ENCODE measurements around the gene BAZ2A. TPM values are rescaled to one million over a fixed set of nuclear protein-coding genes. Genes with fewer than 3 reads are reported as not detected.

Gene BAZ2A
- polyA plus RNA-seq, 2 of the 4 experiments (the other 2 are of a cell fraction) = 41.7 to 59.4 TPM

DNA sequence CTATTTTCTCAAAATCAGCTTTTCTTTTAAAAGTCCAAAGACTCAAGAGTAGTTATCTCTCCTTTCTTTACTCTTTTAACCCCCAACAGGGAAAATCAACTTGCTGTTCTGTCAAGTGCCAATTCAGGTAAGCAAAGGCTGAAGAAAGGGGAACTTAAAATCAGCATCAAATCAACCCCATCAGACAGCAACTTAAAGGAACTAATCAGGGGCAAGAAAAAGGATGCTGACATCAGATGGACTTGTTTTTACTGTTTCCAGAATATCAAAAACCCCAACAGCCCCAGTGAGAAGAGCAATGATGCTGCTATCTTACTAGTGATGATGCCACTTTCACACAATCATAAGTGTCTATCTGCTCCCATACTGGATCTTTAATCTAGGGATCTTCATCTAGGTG lies 3.4 kb downstream of the BAZ2A start:
- Histone ChIP-seq H3K9me3 (no peaks in the 10 kb centered on the region), H3K4me3 (no peak overlapping the region), H3K27ac (no peak overlapping the region), H3K4me1 (peaks cover 19% of the 10 kb centered on the region), H3K4me2 (no peak overlapping the region)
- ATAC-seq (no peak), DNase-seq (ENCODE audit: low read depth in 1 of 2, low spot score in 1 of 2) (no peak), FAIRE-seq (no peak)
- ChIA-PET POLR2A (no interaction called here), CTCF (interaction anchor here (1.1 to 7.6 kb wide), 3 partner anchors 8 to 125 kb away, joined by 3 to 67 read pairs (median 10); no protein-coding TSS in a partner anchor)
- TF ChIP-seq CHD2 (IDR thresholded peaks at IDR 0.05; ENCODE audit: low read length, partially characterized antibody) (no peak), FOSL2 (IDR thresholded peaks at IDR 0.05) (no peak), FOSL2 (CRISPR knock-in tag; IDR thresholded peaks at IDR 0.05) (no peak), HOXB5 (CRISPR knock-in tag; IDR thresholded peaks at IDR 0.05) (no peak), MAZ (IDR thresholded peaks at IDR 0.05; ENCODE audit: borderline replicate concordance, low read depth, low read length) (no peak), JUNB (IDR thresholded peaks at IDR 0.05) (no peak), NFE2L2 (conservative IDR thresholded peaks at IDR 0.05; ENCODE audit: low read length) (no peak)
- TF ChIP-seq, protein P1, sequence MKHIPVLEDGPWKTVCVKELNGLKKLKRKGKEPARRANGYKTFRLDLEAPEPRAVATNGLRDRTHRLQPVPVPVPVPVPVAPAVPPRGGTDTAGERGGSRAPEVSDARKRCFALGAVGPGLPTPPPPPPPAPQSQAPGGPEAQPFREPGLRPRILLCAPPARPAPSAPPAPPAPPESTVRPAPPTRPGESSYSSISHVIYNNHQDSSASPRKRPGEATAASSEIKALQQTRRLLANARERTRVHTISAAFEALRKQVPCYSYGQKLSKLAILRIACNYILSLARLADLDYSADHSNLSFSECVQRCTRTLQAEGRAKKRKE (CRISPR knock-in tag; IDR thresholded peaks at IDR 0.05; ENCODE audit: low read depth) = no peak

DNA sequence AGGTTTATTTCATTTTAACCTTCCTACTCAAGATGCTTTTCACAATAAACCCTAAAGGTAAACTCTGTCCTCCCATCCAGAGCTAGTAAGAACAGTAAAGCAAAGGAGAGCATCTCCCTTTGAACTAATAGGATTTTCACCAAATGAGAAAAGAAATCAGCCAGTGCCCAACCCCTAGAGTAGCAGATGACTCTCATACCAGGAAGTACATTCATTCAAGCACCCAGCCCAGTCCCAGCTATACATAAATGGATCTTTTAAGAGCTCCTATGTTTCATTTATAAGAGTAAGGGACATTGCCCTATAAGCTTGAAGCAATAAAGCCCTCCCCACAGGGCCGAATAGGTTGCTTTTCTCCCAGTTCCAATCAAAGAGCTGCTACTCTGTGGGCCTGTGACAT lies 7.6 kb downstream of the BAZ2A start:
- ChIA-PET CTCF (interaction anchor here (0.6 to 7.6 kb wide), 3 partner anchors 13 to 78 kb away, joined by 4 to 67 read pairs (median 9); no protein-coding TSS in a partner anchor), POLR2A (no interaction called here)
- no peak for DNase-seq (ENCODE audit: low read depth in 1 of 2, low spot score in 1 of 2)
- no peak overlapping the region for H3K4me2 ChIP-seq
- H3K9me3 ChIP-seq = no peaks in the 10 kb centered on the region
- FAIRE-seq = no peak
- 100% methylated on average over 1 of the region's 1 CpG for WGBS (ENCODE audit: missing lambda C conversion rate)
- no peaks in the 10 kb centered on the region for H3K4me1 ChIP-seq
- ATAC-seq = no peak
- TF ChIP-seq JUN (IDR thresholded peaks at IDR 0.05) (no peak), POLR2AphosphoS2 (conservative IDR thresholded peaks at IDR 0.05; ENCODE audit: low read length) (no peak), RAD21 (conservative IDR thresholded peaks at IDR 0.05 in 1 of 2, IDR thresholded peaks at IDR 0.05 in 1 of 2) (no peak), ZFP36 (IDR thresholded peaks at IDR 0.05; ENCODE audit: borderline replicate concordance, partially characterized antibody) (no peak)
- TF ChIP-seq, protein P2, sequence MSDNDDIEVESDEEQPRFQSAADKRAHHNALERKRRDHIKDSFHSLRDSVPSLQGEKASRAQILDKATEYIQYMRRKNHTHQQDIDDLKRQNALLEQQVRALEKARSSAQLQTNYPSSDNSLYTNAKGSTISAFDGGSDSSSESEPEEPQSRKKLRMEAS (IDR thresholded peaks at IDR 0.05) = no peak
- TF ChIP-seq, protein P3, sequence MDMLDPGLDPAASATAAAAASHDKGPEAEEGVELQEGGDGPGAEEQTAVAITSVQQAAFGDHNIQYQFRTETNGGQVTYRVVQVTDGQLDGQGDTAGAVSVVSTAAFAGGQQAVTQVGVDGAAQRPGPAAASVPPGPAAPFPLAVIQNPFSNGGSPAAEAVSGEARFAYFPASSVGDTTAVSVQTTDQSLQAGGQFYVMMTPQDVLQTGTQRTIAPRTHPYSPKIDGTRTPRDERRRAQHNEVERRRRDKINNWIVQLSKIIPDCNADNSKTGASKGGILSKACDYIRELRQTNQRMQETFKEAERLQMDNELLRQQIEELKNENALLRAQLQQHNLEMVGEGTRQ (IDR thresholded peaks at IDR 0.05) = no peak
- TF ChIP-seq, protein P4, sequence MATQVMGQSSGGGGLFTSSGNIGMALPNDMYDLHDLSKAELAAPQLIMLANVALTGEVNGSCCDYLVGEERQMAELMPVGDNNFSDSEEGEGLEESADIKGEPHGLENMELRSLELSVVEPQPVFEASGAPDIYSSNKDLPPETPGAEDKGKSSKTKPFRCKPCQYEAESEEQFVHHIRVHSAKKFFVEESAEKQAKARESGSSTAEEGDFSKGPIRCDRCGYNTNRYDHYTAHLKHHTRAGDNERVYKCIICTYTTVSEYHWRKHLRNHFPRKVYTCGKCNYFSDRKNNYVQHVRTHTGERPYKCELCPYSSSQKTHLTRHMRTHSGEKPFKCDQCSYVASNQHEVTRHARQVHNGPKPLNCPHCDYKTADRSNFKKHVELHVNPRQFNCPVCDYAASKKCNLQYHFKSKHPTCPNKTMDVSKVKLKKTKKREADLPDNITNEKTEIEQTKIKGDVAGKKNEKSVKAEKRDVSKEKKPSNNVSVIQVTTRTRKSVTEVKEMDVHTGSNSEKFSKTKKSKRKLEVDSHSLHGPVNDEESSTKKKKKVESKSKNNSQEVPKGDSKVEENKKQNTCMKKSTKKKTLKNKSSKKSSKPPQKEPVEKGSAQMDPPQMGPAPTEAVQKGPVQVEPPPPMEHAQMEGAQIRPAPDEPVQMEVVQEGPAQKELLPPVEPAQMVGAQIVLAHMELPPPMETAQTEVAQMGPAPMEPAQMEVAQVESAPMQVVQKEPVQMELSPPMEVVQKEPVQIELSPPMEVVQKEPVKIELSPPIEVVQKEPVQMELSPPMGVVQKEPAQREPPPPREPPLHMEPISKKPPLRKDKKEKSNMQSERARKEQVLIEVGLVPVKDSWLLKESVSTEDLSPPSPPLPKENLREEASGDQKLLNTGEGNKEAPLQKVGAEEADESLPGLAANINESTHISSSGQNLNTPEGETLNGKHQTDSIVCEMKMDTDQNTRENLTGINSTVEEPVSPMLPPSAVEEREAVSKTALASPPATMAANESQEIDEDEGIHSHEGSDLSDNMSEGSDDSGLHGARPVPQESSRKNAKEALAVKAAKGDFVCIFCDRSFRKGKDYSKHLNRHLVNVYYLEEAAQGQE (IDR thresholded peaks at IDR 0.05) = no peak
- TF ChIP-seq, protein P5, sequence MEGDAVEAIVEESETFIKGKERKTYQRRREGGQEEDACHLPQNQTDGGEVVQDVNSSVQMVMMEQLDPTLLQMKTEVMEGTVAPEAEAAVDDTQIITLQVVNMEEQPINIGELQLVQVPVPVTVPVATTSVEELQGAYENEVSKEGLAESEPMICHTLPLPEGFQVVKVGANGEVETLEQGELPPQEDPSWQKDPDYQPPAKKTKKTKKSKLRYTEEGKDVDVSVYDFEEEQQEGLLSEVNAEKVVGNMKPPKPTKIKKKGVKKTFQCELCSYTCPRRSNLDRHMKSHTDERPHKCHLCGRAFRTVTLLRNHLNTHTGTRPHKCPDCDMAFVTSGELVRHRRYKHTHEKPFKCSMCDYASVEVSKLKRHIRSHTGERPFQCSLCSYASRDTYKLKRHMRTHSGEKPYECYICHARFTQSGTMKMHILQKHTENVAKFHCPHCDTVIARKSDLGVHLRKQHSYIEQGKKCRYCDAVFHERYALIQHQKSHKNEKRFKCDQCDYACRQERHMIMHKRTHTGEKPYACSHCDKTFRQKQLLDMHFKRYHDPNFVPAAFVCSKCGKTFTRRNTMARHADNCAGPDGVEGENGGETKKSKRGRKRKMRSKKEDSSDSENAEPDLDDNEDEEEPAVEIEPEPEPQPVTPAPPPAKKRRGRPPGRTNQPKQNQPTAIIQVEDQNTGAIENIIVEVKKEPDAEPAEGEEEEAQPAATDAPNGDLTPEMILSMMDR (IDR thresholded peaks at IDR 0.05) = no peak
- TF ChIP-seq, protein P6, sequence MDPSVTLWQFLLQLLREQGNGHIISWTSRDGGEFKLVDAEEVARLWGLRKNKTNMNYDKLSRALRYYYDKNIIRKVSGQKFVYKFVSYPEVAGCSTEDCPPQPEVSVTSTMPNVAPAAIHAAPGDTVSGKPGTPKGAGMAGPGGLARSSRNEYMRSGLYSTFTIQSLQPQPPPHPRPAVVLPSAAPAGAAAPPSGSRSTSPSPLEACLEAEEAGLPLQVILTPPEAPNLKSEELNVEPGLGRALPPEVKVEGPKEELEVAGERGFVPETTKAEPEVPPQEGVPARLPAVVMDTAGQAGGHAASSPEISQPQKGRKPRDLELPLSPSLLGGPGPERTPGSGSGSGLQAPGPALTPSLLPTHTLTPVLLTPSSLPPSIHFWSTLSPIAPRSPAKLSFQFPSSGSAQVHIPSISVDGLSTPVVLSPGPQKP (IDR thresholded peaks at IDR 0.05; ENCODE audit: low read depth, low read length) = no peak
- no peak overlapping the region for H3K4me3 ChIP-seq
- H3K27ac ChIP-seq = no peak overlapping the region

All from A549 (cell line).